Measurements from ENCODE around the gene PTGIS.
A peak's percentile ranks its signal among the peaks of the same experiment; 100 is the strongest.

The PTGIS gene

DNA sequence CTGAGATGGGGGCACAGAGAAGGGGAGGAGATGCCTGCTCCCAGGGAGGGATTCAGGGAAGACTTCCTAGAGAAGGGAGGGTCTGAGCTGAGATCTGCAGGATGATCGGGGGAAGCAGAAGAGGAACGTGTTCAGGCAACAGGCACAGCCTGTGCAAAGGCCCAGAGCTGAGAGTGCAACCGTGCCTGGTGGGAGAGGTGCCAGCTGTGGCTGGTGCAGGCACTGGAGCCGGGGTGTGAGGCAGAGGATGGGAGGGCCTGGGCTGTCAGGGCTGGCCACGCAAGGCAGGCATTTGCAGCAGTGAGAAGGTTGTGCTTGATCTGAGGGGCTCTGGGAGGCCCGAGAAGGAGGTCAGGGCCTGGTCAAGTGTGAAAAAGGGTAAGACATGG is 27.7 kb downstream of the PTGIS start:
- FAIRE-seq: no peak
- DNase-seq (ENCODE audit: extremely low spot score, insufficient read length, low read depth): no peak

DNA sequence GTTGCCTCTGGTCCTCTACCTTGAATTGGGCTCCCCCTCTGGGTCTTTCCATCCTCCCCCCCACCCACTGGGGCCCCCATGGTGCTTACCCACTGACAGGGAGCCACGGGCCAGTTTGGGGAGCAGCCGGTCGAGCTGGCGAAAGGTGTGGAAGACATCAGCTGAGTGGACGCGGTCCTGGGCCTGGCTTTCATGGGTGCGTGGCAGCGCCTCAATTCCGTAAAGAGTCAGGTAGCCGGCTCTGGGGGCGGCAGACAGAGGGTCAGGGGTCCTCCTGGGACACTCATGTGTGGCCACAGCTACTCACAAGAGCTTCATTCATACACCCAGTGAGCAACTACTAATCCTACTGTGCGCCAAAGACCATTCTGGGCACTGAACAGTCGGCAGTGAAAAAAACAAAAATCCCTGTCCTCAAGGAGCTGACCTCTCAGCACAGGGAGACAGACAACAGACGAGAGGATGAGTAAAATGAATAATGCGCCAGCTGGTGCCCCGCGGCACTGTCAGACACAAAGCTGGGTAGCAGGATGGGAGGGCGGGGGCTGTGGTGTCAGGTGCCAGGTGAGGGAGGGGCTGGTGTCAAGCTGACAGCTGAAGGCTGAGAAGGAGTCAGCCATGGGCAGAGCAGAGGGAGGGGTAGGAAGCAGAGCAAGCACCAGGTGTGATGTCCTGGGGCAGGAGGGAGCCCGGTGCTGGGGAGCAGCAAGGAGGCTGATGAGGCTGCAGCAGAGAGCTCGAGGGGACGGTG is 28.3 kb downstream of the PTGIS start:
- DNase-seq (ENCODE audit: extremely low spot score, insufficient read length, low read depth): no peak
- no peak for FAIRE-seq

DNA sequence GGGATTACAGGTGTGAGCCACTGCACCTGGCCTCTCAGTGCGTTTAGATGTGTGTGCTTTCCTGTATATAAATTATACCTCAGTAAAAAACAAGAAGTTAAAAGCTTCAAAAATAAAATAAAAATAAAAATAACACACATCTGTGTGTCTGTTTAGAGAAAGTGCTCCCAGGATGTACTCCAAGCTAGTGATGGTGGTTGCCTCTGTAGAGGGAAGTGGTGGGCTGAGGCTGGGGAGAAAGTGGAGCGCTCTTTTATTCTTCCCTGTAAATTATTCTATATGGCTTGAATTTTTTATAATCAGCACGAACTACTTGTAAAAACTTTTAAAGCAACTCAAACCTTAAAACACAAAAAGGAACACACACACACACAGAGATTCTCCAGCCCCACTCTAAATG is 29.0 kb downstream of the PTGIS start:
- FAIRE-seq (no peak), DNase-seq (ENCODE audit: extremely low spot score, insufficient read length, low read depth) (no peak)

DNA sequence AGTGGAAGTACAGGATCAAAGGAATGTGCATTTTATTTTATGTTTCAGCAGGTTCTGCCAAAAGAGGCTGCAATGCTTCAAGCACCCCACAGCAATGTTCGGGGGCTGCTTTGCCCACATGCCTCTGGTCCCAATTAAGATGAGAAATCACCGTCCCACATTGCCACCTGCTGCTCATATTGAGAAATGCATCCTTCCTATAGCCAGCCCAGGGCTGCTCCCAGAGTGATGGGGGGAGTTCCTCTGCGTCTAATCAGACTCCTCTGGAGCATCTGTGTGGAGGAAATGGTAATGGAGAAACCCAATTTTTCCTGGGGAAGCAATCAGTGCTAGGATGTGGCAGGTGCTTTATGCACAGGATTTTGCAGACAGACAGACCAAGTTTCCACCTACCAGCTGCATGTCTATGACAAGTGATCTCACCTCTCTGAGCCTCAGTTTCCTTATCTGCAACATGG is 33.7 kb downstream of the PTGIS start:
- FAIRE-seq (peak; percentile 41), DNase-seq (ENCODE audit: extremely low spot score, insufficient read length, low read depth) (peak; percentile 26)

DNA sequence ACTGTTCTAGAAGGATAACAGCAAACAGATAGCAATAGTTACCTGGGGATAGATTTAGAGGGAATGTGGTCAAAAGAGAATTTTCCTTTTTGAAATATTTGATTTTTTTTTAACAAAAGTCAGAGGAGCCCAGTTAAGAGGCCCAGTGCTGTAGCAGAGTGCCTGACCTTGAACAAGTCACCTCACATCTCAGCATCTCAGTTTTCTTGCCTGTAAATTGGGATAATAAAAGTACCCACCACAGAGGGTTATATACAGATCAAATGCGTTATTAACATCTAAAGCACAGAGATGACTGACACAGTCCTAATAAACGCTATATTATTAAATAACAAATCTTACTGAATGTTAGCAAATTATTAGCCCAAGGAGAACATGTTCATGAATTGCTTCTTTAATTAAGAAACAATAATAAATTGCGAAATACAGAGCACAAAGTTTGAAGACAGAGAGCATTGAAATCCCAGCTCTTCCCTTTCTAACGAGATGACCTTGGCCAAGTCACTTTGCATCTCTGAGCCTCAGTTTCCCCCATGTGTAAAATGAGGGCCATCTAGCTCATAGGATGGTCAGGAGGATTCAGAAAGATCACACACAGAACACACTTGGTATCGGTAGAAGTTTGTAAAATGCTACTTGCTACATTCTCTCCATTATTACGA is 35.5 kb downstream of the PTGIS start:
- FAIRE-seq (no peak), DNase-seq (ENCODE audit: extremely low spot score, insufficient read length, low read depth) (no peak)

DNA sequence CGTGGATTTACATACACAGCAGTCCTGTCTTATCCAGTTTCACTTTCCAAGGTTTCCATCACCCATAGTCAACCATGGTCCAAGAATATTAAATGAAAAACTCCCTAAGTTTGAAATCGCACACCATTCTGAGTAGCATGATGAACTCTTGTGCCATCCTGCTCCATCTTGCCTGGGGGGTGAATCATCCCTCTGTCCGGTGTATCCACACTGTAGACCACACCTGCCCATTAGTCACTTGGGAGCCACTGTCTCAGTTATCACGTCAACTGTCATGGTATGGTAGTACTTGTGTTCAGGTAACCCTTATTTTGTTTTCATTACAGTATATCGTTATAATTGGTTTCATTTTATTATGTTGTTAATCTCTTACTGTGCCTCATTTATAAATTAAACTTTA is 38.5 kb downstream of the PTGIS start:
- FAIRE-seq: no peak
- no peak for DNase-seq (ENCODE audit: extremely low spot score, insufficient read length, low read depth)

DNA sequence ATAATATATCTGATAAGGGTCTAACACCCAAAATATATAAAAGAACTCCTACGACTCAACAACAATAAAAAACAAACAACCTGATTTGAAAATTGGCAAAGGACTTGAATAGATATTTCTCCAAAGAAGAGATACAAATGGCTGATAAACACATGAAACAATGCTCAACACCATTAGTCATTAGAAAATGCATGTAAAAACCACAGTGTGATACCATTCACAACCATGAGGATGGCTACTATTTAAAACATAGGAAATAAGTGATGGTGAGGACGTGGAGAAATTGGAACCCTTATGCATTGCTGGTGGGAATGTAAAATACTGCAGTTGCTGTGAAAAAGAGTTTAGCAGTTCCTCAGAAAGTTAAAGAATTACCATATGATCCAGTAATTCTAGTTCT is 41.4 kb downstream of the PTGIS start:
- DNase-seq (ENCODE audit: extremely low spot score, insufficient read length, low read depth) (no peak), FAIRE-seq (no peak)

DNA sequence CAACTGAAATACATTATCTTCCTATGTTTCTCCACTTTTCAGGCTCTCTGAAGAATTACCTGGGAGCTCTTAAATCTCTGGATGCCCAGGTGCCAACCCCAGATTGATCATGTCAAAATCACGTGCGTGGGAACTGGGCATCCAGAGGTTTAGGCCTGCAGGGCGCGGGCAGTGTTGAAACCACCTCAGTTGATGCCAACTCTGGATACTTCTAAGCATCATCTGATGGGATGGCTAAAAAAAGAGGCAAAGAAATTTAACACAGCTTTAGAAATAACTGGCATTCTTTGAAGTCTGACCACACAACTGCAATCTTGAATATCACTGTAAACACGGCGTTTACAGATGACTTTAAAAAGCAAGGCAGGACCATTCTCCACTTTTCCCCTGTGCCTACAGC is 41.9 kb downstream of the PTGIS start:
- FAIRE-seq (no peak), DNase-seq (ENCODE audit: extremely low spot score, insufficient read length, low read depth) (no peak)

DNA sequence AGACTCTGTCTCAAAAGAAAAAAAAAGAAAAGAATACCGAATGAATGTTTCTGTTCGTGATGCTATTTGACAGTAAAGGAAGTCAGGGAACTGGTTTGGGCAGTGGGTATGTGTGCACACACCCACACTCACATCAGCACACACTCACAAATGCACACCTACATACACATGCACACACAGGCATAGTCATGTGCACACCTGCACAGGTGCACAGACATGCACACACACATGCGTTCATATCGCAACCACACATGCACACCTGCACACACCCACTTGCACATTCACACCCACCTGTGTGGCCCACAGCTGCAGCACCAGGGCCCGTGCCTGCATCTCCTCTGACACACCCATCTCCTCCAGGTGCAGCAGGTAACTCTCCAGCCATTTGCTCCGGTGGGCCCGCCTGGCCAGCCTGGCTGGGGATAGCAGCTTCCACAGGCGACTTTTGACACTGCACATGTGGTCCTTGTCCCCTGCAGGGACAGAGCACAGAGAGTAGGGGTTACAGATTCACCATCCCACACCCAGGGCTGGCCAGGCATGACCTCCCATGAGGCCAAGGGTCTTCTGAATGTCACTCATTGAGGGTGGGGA is 44.1 kb downstream of the PTGIS start:
- no peak for FAIRE-seq
- no peak for DNase-seq (ENCODE audit: extremely low spot score, insufficient read length, low read depth)

DNA sequence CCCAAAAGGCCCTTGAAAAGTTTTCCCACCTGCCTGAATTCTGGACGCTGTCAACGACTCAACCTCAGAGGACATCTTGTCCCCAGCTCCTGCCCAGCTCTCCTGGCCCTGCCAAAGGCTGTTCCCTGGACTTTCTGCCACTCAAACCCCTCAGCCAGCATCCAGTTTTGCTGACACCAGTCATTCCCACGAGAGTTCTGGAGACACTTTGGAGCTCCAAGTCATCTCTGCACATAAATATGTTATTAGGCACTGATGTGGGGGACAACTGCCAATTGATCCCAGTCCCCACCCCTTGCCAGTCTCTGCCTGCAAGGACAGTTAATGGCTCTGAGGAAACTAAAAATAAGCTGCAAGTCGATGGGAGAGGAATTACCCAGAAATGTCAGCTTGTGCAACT is 46.6 kb downstream of the PTGIS start:
- DNase-seq (ENCODE audit: extremely low spot score, insufficient read length, low read depth) (no peak), FAIRE-seq (no peak)

DNA sequence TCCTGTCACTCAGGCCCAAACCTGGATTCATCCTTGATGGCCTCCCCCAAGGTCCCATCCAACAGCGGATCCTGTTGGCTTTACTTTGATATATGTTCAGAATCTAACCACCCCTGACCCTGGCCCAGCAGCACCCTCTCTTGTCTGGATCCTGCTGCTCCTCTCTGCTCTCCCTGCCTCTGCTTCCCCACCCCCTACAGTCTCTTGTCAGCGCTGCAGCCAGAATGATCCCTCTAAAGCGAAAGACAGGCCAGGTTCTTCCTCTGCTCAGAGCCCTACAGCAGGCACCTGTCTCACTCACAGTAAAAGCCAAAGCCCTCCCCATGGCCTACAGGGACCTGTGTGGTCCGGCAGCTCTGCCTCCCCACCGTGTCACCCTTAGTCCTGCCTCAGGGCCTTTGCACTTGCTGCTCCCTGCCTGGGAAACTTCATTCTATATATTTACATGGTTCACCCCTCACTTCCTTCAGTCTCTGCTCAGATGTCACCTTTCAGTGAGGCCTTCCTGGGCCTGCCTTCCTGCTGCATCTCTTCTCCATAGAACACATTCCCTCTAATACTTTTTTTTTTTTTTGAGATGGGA is 48.1 kb downstream of the PTGIS start:
- FAIRE-seq (no peak), DNase-seq (ENCODE audit: extremely low spot score, insufficient read length, low read depth) (no peak)

DNA sequence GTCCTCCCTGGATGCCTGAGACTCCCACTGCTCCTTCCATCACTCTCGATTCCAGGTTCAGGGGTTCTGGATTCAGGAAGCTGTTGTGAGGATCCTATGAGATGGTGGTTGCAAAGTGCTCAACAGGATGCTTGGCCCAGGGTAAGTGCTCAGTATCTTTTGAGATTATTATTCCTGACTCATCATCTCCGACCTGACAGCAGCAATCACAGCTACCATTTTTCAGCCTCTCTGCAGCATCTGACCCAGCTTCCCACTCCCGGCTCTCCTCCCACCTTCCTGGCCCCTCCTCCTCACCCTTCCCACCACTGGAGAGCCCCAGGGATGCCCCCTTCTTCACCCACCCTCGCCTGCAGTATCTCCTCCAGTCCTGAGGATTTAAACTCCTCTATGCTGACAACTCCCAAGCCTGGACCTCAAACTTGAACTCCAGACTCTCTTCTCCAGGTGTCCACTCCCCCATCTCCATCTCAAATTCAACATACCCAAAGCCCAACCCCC is 48.7 kb downstream of the PTGIS start:
- FAIRE-seq (no peak), DNase-seq (ENCODE audit: extremely low spot score, insufficient read length, low read depth) (no peak)

DNA sequence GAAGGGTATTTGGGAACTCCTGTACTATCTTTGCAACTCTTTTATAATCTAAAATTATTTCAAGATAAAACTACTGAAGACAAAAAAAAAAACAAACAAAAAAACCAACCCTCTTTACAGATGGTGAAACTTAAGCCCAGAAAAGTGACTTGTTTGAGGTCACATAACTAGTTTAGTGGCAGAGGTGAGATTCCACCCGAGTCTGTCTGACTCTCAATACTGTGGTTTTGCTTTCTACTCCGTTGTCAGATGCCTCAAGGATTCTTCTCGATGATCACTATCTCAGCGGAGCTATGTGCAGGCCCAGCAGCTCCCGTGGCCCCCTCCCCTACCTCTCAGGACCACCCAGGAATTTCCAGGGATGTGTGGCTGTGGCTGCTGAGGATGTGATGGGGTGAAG is 49.4 kb downstream of the PTGIS start:
- FAIRE-seq (no peak), DNase-seq (ENCODE audit: extremely low spot score, insufficient read length, low read depth) (no peak)

DNA sequence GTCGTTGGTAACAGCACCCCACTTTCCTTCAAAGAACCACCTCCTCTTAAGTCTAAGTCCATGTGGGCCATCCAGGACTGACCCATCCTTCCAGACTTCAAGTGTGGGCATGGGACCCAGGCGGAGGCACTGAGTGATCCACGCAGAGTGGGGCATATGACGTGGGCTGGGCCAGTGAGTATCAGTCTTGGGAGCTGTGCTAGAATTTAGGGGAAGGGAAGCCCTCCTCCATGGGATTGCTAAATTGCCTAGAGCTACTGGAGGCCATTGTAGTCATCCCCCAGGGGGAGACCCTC is 50.2 kb downstream of the PTGIS start:
- no peak for DNase-seq (ENCODE audit: extremely low spot score, insufficient read length, low read depth)
- no peak for FAIRE-seq

DNA sequence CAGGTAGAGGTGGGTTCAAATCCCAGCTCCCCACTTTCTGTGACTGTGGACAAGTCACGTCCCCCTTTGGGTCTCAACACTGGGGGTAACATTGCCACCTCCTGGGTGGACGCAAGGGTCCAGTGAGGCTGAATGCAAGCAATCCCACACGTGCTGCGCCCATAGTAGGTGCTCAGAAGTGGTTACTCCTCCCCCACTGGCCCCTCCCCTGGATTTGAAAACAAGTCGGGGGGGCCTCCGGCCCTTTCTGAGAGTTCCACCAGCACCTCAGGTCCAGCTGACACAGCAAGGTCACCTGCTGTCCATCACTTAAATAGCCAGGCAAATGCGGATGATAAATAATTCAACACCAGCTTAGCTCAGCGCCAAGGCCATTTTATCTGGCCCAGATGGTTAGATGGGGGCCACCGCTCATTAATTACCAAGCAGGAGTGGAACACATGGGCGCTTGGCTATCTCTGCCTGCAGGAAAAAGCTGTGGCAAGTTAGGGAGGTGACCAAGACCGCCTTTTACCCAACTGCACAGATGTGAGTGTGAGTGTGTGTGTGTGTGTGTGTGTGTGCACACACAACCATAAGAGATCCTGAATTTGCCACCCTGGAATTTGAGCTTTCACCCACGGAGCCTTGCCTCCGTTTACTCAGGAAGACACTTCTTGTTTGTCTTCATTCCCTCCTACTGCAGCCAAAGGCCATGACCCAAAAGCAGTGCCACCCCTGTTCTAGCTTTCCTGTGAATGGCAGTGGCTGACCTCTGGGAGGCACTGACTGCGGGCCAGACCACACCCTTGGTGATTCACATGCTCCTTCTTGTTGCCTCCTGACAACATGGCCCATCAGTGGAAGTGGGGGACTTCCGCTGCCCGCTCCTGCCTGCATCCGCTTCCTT is 50.8 kb downstream of the PTGIS start:
- FAIRE-seq (no peak), DNase-seq (ENCODE audit: extremely low spot score, insufficient read length, low read depth) (no peak)

DNA sequence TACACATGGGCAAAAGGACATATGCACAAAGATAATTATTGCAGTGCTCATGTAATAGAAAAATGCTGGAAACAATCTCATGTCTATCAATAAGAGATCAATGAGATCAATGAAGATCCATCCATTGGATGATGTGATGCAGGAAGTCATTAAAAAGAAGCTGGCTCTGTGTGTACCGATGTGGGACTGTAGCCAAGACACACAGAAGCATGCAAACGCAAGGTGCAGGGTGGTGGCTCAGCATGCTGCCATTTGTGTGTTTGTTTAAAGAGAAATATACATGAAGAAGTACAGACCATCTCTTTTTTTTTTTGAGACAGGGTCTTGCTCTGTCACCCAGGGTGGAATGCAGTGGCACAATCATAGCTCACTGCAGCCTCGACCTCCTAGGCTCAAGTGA is 52.4 kb downstream of the PTGIS start:
- no peak for DNase-seq (ENCODE audit: extremely low spot score, insufficient read length, low read depth)
- FAIRE-seq: no peak

DNA sequence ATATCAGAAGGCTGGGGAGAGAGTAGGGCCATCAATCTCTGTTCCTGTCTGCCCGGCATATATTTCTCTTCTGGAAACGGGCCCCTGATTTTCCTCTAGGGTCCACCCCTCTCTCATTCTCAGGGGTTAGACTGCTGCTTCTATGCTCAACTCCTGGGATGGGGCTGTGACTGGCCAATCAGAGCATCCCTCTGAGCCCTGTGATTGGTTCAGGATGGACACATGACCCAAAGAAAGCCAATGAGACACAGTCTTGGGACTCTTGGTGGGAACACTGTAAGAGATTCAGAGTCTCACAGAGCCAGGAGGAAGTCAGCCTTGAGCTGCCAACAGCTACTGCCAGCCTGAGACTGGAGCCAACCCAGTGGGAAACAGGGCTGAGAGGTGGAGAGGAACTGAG is 54.4 kb downstream of the PTGIS start:
- FAIRE-seq: no peak

DNA sequence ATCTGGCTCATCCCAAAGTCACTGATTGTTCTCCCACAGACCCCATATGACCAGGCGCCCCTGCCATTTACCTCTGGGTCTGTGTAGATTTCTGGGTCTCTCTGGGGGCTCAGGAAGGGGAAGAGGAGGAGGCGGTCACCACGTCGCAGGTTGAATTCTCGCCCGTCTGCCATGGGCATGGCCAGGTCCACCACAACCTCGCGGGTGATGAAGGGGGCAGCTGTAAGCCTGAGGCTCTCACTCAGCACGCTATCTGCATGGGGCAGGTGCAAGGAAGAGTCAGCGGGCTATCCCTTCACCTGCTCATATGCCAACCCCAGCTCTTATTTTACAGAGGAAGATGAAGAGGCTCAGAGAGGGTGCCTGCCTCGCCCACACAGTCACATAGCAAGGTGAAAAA is 54.9 kb downstream of the PTGIS start:
- no peak for DNase-seq (ENCODE audit: extremely low spot score, insufficient read length, low read depth)
- FAIRE-seq: no peak

More for the DNA sequence above, 54.4 kb downstream of the PTGIS start:
- DNase-seq (ENCODE audit: extremely low spot score, insufficient read length, low read depth): no peak

DNA sequence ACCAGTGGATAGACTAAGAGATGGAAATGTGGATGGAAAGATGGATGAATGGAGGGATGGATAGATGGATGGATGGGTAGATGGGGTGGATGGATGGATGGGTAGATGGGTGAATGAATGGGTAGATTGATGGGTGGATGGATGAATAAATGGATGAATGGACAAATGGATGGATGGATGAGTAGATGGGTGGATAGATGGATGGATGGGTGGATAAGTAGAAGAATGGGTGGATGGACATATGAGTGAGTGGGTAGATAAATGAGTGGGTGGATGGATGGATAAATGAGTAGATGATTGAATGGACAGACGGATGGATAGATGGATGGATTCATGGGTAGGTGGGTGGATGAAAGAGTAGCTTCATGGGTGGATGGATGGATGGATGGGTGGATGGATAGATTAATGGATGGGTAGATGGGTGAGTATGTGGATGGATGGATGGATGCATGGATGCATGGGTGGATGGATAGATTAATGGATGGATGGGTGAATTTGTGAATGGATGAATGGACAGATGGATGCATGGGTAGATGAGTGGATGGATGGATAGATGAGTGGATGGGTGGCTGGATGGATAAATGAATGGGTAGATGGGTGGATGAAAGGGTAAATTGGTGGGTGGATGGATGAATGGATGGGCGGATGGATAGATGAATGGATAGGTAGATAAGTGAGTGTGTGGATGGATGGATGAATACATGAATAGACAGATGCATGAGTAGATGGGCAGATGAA is 56.0 kb downstream of the PTGIS start:
- no peak for FAIRE-seq
- DNase-seq (ENCODE audit: extremely low spot score, insufficient read length, low read depth): no peak

Data from GM18507 (cell line).